Gastrocnemius medialis (tissue), 4 donors: ENCODE data around the gene HOXB1.

Source experiments
- CTCF ChIP-seq, 5 experiments: fragments of 450-650 bp in 3 of 5; fragments of 200-600 bp in 2 of 5; sonication (generic) in 2 of 5; IDR thresholded peaks in 4 of 5; conservative IDR thresholded peaks in 1 of 5; 1 replicate in 4 of 5; 2 replicates in 1 of 5; pipeline ENCODE4 v1.5.1; 2016 to 2019; ENCODE audit warnings: antibody characterized with exemption in 5 of 5, mild to moderate bottlenecking in 3 of 5, moderate library complexity in 3 of 5
- POLR2A ChIP-seq, 2 donors: fragments of 450-650 bp; IDR thresholded peaks; one replicate each; pipeline ENCODE4 v1.6.1; 2017; ENCODE audit warnings: antibody characterized with exemption in 2 of 2, mild to moderate bottlenecking in 2 of 2, moderate library complexity in 2 of 2

- TF ChIP-seq CTCF (IDR thresholded peaks at IDR 0.05 in 4 of 5, conservative IDR thresholded peaks at IDR 0.05 in 1 of 5) = no peak
- TF ChIP-seq POLR2A (IDR thresholded peaks at IDR 0.05) = no peak
Observed at GRCh38 chr17:48551214-48551555, 20.4 kb upstream of the HOXB1 start.
